Astrocyte (in vitro differentiated cells and primary cell): Measurements from ENCODE around the gene FTO.

Source experiments
- EZH2 ChIP-seq: IDR thresholded peaks from 2 replicates; pipeline ENCODE4 v1.6.1; 2012; ENCODE audit warnings: mild to moderate bottlenecking, low read length, inconsistent platforms; ENCODE audit not compliant: insufficient read depth
- TF ChIP-seq, protein P1 (sequence below): IDR thresholded peaks from 2 replicates; pipeline ENCODE4 v1.5.1; 2011; ENCODE audit warnings: low read depth, mild to moderate bottlenecking, inconsistent platforms, low read length, moderate library complexity; ENCODE audit not compliant: insufficient read depth

GRCh38 chr16:53896722-53897121 lies 192.8 kb downstream of the FTO start:
- TF ChIP-seq, protein P1, sequence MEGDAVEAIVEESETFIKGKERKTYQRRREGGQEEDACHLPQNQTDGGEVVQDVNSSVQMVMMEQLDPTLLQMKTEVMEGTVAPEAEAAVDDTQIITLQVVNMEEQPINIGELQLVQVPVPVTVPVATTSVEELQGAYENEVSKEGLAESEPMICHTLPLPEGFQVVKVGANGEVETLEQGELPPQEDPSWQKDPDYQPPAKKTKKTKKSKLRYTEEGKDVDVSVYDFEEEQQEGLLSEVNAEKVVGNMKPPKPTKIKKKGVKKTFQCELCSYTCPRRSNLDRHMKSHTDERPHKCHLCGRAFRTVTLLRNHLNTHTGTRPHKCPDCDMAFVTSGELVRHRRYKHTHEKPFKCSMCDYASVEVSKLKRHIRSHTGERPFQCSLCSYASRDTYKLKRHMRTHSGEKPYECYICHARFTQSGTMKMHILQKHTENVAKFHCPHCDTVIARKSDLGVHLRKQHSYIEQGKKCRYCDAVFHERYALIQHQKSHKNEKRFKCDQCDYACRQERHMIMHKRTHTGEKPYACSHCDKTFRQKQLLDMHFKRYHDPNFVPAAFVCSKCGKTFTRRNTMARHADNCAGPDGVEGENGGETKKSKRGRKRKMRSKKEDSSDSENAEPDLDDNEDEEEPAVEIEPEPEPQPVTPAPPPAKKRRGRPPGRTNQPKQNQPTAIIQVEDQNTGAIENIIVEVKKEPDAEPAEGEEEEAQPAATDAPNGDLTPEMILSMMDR = no peak
- TF ChIP-seq EZH2 = no peak
